K562 treated with DMSO at 1 percent for 4 hours (cell line): ENCODE results near the gene PAK5. TPM values are rescaled to one million over a fixed set of nuclear protein-coding genes. Genes with fewer than 3 reads are reported as not detected.

Experiments
- total RNA-seq: library from RNA; unstranded; fragments of 300-600 nt; gene quantifications from 2 replicates; pipeline ENCODE4 v1.2.3, GENCODE V29; 2022; ENCODE audit not compliant: insufficient read depth

Gene PAK5
- total RNA-seq, result not detected in 2 replicates

DNA sequence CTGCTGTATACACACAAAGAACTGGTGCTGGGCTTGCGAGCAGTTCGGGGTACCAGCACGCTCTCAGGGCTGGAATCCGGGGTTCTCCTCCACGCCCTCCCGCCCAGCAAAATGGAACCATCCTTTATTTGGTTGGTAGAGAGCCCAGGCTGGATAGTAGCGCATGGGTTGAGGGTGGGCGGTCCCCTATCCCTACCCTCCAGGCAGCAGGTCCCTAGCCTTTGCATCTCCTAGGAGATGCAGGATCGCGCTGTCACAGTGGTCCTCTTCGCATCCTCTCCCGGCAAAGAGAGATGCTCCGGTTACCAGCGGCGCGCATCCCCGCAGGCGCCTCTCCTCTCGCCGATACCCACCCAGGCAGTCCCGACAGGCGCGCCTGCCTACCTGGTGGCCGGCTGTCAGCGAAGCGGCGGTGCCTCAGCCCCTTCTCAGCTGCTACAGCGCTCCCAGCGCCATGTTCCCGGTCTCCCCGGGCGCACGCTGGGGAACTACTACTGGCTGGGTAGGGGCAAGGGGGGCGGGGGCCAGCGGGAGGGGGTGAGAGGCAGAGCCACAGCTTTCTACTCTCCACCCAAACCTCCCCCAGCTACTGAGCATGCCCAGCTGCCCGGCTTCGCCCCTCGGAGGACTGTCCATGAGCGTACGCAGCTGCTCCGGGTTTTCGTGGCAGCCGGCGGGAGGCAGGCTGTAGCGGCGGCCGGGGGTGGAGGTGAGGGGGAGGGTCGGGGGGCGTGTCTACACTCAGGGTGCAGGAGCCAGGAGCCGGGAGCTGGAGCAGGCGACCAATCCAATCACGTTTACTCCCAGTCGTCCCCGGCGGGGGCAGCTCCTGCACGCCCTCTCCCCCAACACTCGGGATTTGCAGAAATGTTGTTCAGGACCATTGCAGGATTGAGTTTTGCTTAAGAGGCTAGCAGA lies at the start of gene PAK5:
PAK5 (minus strand) TSS at position 699 of the 918 bp plus-strand sequence. CDS start 194,748 bp downstream, outside the sequence.

DNA sequence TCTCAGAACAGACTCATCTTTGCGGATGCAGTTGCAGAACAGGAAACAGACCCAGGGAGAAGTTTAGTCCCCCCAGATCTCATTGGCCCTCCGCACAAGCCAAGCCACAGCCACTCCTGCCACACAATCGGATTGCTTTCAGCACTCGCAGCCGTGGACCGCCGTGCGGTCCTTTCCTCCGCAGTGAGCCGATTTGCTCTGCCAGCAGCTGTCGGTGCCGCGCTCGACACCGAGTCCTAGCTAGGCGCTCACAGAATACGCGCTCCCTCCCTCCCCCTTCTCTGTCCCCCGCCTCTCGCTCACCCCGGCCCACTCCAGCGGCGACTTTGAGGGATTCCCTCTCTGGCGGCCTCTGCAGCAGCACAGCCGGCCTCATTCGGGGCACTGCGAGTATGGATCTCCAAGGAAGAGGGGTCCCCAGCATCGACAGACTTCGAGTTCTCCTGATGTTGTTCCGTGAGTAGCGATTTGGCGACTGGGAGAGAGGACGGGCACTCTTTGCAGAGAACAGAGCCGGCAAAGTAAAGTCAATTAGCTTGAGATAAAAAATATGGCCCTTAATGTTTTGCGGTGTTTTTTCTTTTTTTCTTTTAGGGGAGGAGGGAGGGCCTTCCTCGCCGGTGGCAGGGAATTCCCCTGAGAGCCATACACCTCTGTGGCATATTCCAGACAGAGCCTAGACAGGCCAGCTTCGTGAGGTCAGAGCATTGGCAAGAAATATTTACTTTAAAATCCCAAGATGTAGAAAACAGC lies 324.2 kb downstream of the PAK5 start, which contains the start of gene LAMP5:
LAMP5 (plus strand) TSS at position 130 of the 753 bp plus-strand sequence; CDS start at position 393, 263 bp downstream.

Other genes with a start within 250 kb of the PAK5 start
- gene ANKEF1, start 195.9 kb upstream of the PAK5 start, total RNA-seq, result 0.47 and 0.70 TPM in 2 replicates